Measurements from ENCODE around the gene RELT. TPM values are rescaled to one million over a fixed set of nuclear protein-coding genes. Genes with fewer than 3 reads are reported as not detected.
A peak's percentile ranks its signal among the peaks of the same experiment; 100 is the strongest.

RELT gene
- 6.2 TPM for polyA plus RNA-seq (2013, experiment 1 of 2; ENCODE audit: insufficient read length)
- polyA plus RNA-seq (2013, experiment 2 of 2; ENCODE audit: insufficient read length), result 7.0 TPM

- peak; percentile 93 for DNase-seq
These were observed at the start of gene RELT for GRCh38 chr11:73376160-73376802. Gene RELT (plus strand): TSS chr11:73376399. CDS start chr11:73389137, 12,738 bp downstream.

GRCh38 chr11:73326929-73327811, 49.0 kb upstream of the RELT start:
- peak; percentile 29 for DNase-seq

DNA sequence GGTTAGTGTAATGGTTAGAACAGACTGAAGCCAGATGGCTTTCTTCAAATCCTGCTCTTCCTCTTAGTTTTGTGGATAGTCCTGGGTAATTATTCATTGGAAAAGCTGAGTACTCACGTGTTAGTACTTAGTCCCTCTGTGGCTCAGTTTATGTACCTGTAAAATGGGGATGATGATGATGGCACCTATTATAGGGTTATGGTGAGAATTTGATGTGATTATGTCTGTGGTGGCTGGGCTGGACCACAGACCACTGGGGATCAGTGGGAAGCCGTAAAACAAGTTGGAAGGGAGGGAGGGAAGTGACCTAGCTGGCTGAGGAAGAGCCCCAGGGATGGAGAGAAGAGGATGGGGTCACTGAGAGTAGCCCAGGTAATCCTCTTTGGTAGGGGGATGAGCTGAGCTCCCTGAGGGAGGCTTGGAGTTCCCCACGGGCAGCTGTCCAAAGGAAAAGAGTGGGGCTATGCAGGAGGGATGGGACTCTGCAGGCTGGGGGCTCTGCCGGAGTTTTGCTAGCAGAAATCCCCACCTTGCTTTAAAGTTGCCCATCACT, 48.3 kb upstream of the RELT start:
- no peak for DNase-seq

DNA sequence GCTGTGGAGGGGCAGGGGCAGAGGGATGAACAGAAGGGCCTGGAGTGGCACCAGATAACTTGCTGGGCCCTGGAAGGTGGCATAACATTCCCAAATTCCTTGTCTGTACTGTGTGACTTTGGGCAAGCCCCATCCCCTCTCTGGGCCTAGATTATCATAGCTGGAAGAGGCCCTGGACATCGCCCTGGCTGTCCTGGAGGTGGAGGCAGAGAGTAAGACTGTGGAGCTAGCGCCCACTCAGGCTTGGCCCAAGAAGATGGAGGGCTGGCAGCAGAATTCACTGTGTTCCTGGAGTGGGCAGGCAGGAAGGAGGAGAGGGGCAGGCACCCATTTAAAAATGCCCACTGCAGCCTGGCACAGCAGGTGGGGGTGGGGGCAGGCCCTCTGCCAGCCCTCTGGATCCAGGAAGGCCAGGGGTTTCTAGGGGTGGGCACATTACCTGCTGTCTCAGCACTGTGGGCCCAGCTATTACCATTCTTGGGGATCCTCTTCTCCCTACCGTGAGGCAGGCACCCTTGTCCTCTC, 45.6 kb upstream of the RELT start:
- DNase-seq, result peak; percentile 49

DNA sequence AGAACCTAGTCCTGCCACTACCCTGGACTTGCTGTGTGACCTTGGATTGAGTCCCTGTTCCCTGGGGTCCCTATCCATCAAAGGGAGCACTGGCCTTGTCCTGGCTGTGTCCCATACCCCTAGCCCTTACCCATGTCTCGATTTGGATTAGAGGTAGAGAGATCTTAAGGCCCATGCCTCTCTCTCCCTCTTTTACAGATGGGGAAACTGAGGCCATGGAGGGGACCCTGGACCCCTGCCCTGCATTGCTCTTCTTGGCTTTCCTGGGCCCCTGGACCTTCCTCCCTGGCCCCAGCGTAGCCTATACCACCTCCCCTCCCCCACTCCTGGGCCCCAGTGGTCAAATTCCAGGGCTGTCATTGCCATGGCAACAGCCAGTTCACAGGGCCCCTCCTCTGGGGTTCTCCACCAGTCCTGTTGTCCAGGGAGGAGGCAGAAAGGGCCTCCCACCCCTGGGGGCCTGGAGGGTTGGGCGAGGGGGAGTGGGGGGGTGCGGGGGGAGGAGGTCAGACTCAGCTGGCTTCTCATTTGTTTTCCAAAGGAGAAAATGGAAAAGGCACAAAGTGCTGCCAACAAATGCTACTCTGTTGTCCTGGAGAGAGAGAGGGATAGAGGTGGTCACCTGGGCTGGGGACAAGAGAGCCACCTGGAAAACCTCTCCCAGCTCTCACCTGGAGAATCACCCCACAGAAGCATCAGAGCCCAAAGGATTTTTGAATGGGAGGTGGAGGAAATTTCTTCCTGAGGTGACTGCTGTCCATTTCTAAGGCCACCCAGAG, 44.9 kb upstream of the RELT start:
- DNase-seq, result peak; percentile 75

DNA sequence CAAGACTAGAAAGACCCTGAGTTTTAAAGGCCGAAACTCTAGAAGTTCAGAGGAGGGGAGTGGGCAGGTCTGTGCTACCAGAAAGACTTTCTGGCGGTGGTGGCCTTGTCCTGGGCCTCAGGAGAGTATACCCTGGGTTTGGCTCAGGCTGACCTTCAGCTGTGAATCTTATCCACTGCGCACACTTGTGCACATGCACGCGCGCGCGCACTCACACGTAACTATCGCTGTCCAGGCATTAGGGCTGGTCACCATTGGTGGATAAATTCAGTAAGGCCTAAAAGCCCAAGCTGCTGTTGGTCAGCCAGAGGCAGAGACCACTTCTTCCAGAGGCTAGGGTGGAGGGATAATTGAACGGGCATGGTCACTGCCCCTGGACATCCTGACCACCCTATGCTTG, 43.0 kb upstream of the RELT start:
- no peak for DNase-seq

- DNase-seq, result no peak
These were observed 42.4 kb upstream of the RELT start for GRCh38 chr11:73333640-73334383.

GRCh38 chr11:73334384-73335203, 41.6 kb upstream of the RELT start:
- peak; percentile 86 for DNase-seq

DNA sequence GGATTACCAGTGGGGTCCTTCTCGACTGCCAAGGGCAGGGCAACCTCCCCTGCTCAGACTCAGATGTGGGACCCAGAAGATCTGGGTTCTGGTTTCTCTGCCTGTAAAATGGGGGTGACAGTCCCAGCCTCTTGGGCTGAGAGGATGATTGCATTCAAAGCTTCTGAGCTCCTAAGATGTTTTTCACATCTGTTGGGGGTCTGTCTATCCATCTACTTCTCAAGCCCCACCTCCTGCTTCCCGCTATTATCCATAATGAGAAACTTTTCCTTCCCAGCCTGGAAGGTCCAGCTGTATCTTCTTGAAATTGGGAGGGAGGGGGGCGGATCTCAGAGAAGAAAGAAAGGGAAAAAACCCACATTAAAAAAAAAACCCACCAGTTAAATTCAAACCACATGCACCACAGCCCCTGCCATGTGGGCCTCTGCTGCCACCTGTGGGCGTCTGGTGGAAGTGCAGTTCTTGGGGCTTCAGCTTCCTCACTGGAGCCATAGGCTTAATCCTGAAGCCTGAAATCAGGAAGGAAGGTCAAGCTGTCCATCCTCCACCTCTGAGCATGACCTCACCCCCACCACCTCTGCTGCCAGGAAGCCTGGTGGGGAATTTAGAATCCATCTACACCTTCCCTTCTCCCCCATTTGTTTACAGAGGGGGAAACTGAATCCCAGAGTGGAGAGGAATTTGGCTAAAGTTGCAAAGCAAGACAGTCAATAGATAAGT, 40.8 kb upstream of the RELT start:
- DNase-seq, result peak; percentile 90

DNA sequence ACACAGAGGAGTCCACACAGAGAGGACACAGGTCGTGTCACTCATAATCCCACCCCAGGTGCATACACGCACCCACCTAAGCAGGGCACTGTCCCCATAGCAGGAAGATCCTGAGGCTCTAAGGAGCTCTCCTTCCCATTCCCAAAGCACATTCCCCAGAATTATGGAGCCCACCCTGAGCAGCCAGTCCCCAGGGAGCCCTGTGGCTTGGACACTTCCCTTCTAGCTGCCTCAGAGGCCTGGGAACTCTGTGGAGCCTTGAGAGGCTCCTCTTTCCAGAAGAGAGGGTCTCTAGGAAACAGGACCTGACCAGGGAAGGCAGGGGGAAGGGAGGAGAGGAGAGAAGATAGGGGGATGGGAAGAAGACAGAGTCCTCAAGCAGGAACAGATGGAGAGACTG, 38.4 kb upstream of the RELT start:
- peak; percentile 58 for DNase-seq

DNA sequence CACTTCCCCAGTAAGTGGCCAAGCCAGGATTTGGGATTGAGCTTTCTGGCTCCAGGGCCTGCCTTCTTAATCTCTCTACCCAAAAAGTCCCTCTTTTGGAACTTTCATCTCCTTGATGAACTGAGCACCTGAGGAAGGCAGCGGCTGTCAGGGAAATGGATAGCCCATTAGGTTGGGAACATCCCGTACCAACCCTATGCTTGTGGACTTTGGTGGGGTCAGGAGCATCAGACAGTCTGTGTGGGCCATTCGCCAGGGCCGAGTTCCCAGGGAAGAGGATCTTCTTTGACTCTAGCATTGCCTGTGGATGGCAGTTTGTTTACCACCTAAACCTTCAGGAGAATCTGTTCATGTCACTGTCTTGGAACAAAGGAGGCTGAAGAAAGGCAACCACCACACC, 37.9 kb upstream of the RELT start:
- DNase-seq, result no peak

DNA sequence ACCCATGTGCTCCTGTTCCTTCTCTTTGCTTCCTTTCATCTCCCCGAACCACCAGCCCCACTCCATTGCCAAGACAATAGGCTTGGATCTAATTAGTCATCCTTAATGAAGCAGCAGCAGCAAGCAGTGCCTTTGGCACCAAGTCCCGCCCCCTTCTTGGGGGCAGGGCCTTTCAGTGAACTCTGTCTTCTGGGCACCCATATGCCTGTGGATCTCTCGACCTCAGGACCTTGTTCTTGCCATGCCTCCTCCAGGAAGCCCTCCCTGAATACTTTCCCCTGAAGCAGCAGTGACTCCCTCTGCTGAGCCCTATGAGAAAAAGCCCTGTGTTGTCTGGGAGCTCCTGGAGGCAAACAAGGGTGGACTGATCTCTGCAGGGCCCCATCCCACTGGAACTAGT, 36.0 kb upstream of the RELT start:
- DNase-seq, result no peak

DNA sequence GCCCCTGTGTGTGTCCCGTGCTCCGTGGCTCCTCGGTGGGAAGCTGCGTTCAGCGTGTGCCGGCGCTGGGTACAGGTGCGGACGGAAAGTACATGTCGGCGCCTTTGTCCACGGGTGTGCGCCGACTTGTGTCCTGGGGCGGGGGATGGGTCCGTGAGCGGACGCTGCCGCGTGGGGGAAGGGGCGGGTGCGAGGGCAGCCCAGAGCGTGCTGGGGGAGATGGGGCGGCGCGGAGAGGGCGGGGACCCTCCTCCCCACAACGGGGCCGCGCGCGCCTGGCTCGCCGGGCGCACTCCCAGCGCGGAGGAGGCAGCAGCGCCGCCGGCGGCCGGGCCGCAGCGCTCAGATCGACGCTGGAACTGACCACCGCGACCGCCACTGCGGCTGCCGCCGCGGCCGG, 33.6 kb upstream of the RELT start:
- no peak for DNase-seq

DNA sequence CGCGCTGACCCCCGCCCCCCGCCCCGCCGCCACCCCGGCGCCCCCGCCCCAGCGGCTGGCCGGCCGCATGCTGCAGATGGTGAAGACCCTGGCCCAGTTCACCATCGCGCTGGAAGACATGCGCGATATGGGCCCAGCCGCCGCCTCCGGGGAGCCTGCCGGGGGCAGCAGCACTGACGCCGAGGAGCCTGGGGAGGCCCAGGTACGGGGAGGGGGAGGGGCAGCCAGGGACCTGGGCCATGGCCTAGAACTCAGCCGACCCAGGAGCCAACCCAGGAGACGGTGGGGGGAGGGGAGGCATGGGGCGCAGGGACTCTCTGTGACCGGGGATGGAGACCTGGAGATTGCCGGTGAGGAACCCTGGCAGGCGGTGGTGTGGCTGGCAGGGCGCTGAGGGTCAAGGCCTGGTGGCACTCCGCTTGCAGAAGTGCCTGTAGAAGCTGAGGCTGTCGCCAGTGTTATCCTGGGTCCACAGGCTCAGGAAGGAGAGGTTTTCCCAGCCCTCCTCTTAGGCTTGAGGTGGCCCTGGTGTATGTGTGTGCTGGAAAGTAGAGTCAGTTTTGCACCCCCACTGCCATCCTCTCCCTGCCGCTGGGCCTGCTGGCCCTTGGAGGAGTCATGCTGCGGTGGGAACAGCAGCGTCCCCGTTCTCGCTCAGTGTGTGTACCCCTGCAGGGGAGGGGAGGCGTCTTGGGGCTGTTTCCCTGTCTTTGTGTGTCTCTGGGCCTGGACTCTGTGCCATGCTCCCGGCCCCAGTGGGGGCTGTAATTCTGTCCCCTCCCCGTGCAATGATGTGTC, 32.9 kb upstream of the RELT start:
- DNase-seq, result no peak

DNA sequence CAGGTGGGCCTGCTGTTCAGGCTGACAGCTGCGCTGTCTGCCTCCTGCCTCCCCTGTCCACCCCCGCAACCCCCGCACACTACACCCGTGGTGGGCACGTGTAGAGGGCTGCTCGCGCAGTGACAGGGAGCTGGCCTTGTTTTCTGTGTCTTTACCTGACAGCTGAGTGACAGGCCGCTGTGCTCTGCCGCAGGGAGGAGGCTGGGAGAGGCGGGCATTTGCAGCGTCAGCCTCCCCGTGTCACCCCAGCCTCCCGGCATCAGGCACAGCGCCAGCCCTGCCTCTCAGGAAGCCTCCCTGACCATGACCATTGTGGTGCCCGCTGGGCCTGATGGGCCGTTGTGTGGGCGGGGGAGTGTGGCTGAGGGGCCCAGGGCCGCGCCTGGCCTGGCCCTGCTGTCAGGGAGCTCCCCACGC, 32.0 kb upstream of the RELT start:
- no peak for DNase-seq

- DNase-seq, result no peak
These were observed 30.6 kb upstream of the RELT start for GRCh38 chr11:73345481-73346160.

DNA sequence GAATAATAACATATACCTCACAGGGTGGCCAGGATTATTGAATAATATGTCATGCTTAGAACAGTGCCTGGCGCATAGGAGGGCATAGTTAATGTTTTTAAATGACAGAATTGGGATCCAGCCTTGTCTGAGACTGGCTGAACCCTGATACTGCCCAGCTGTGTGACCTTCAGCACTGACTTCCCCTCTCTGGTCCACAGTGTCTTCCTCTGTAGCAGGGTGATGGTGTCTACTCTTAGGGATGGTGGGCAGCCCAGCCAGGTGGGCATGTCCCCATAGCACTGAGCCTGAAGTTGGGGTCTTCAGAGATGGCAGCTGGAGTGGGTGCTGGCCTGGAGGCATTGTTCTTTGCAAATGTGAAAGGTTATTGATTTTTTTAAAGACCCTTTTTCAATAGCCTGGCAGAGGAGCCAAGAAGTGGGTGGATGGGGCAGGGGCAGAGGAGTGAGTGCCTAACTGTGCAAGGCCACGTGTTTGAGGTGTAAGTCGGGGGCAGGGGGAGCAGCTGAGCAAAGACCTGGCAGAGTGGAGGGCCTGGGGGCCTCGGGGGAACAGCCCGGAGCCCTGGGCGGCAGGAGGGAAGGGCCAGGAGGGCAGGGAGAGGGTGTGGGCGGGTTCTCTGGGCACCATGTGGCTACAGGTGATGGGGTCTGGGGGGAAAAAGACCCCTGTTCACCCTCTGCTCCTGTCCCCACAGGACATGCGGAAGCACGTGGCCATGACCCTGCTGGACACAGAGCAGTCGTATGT, 29.8 kb upstream of the RELT start:
- DNase-seq, result no peak

GRCh38 chr11:73347067-73347466, 29.1 kb upstream of the RELT start:
- no peak for DNase-seq
